Tibial nerve (tissue), 4 donors: ENCODE data around the gene MEGF6.

Source experiments
- CTCF ChIP-seq, 5 experiments: fragments of 200-600 bp in 3 of 5; fragments of 450-650 bp in 2 of 5; sonication (generic) in 3 of 5; IDR thresholded peaks; one replicate each; pipeline ENCODE4 v1.5.1; 2016 to 2019; ENCODE audit warnings: antibody characterized with exemption in 5 of 5, mild to moderate bottlenecking in 3 of 5, moderate library complexity in 2 of 5
- EP300 ChIP-seq, 2 donors: sonication (generic); formaldehyde crosslinking; IDR thresholded peaks; one replicate each; pipeline ENCODE4 v1.6.1; 2017; ENCODE audit warnings: antibody characterized with exemption in 2 of 2, mild to moderate bottlenecking in 1 of 2
- POLR2A ChIP-seq, 2 donors: fragments of 450-650 bp; IDR thresholded peaks; one replicate each; pipeline ENCODE4 v1.6.1; 2017; ENCODE audit warnings: antibody characterized with exemption in 2 of 2, mild to moderate bottlenecking in 2 of 2, moderate library complexity in 2 of 2

- peak; percentile 80 to 91 (median 85) for TF ChIP-seq CTCF (IDR thresholded peaks at IDR 0.05)
- peak in 1 of 2 donors; percentile 4 for TF ChIP-seq POLR2A (IDR thresholded peaks at IDR 0.05)
- no peak for TF ChIP-seq EP300 (IDR thresholded peaks at IDR 0.05)
Measured at GRCh38 chr1:3618881-3619671, 7.8 kb upstream of the MEGF6 start.
